SK-N-SH treated with all-trans-retinoic acid at 6 μM for 48 hours (cell line): ENCODE results near the gene CREB1.
"Not testable (repeated sequence)": the region's sequence is repeated elsewhere in the genome, so short reads cannot be mapped to it uniquely, and the experiment has no call there.

Experiments
- ATAC-seq: fragments of 200-7000 bp; cut with Tn5 transposase; 3 replicates; pipeline ENCODE4 v1.9.1; 2020; ENCODE audit warnings: mild to moderate bottlenecking, moderate library complexity
- ARNTL ChIP-seq: fragments of 450-650 bp; formaldehyde crosslinking; IDR thresholded peaks from 2 replicates; pipeline ENCODE4 v1.5.0; 2020; ENCODE audit warnings: low read depth, mild to moderate bottlenecking, moderate library complexity, borderline replicate concordance
- BACH2 ChIP-seq: fragments of 250-450 bp; sonication (Bioruptor Pico); IDR thresholded peaks from 2 replicates; pipeline ENCODE4 v1.9.0; 2021; ENCODE audit warnings: mild to moderate bottlenecking, borderline replicate concordance
- CSDC2 ChIP-seq: fragments of 250-450 bp; sonication (Bioruptor Pico); IDR thresholded peaks from 2 replicates; pipeline ENCODE4 v1.5.0; 2020; ENCODE audit warnings: mild to moderate bottlenecking, moderate library complexity
- GLIS3 ChIP-seq: fragments of 250-450 bp; sonication (Bioruptor Pico); IDR thresholded peaks from 2 replicates; pipeline ENCODE4 v1.5.0; 2020; ENCODE audit warnings: mild to moderate bottlenecking, moderate library complexity
- ISL1 ChIP-seq: fragments of 250-450 bp; sonication (Bioruptor Pico); IDR thresholded peaks from 2 replicates; pipeline ENCODE4 v2.1.2; 2022; ENCODE audit warnings: mild to moderate bottlenecking, moderate library complexity
- OSR1 ChIP-seq: fragments of 250-450 bp; sonication (Bioruptor Pico); IDR thresholded peaks from 2 replicates; pipeline ENCODE4 v1.8.0; 2022; ENCODE audit warnings: moderate library complexity, mild to moderate bottlenecking, inconsistent platforms
- PPARA ChIP-seq: fragments of 250-450 bp; sonication (Bioruptor Pico); IDR thresholded peaks from 2 replicates; pipeline ENCODE4 v1.5.0; 2020; ENCODE audit warnings: mild to moderate bottlenecking, borderline replicate concordance
- RARB ChIP-seq: fragments of 250-450 bp; sonication (Bioruptor Pico); IDR thresholded peaks from 2 replicates; pipeline ENCODE4 v1.8.0; 2021; ENCODE audit warnings: mild to moderate bottlenecking, moderate library complexity
- SNAI2 ChIP-seq: fragments of 250-450 bp; sonication (Bioruptor Pico); IDR thresholded peaks from 2 replicates; pipeline ENCODE4 v1.5.0; 2020; ENCODE audit warnings: mild to moderate bottlenecking, moderate library complexity
- TCF4 ChIP-seq: fragments of 250-450 bp; sonication (Bioruptor Pico); IDR thresholded peaks from 2 replicates; pipeline ENCODE4 v1.8.0; 2021; ENCODE audit warnings: mild to moderate bottlenecking, moderate library complexity, borderline replicate concordance
- TOX ChIP-seq: fragments of 250-450 bp; sonication (Bioruptor Pico); IDR thresholded peaks from 2 replicates; pipeline ENCODE4 v1.8.0; 2021; ENCODE audit warnings: mild to moderate bottlenecking, moderate library complexity, borderline replicate concordance
- ZC3H10 ChIP-seq: fragments of 250-450 bp; sonication (Bioruptor Pico); IDR thresholded peaks from 2 replicates; pipeline ENCODE4 v1.5.1; 2021; ENCODE audit warnings: mild to moderate bottlenecking, moderate library complexity
- ZFP3 ChIP-seq: fragments of 250-450 bp; sonication (Bioruptor Pico); IDR thresholded peaks from 2 replicates; pipeline ENCODE4 v1.5.0; 2020; ENCODE audit warnings: mild to moderate bottlenecking, moderate library complexity
- ZFP30 ChIP-seq: fragments of 450-650 bp; formaldehyde crosslinking; IDR thresholded peaks from 2 replicates; pipeline ENCODE4 v1.5.0; 2022; ENCODE audit warnings: mild to moderate bottlenecking, moderate library complexity
- ZNF565 ChIP-seq: fragments of 450-650 bp; formaldehyde crosslinking; conservative IDR thresholded peaks from 2 replicates; pipeline ENCODE4 v1.5.0; 2020; ENCODE audit warnings: low read depth, mild to moderate bottlenecking, moderate library complexity
- ZNF70 ChIP-seq: fragments of 450-650 bp; formaldehyde crosslinking; IDR thresholded peaks from 2 replicates; pipeline ENCODE4 v1.5.0; 2020; ENCODE audit warnings: mild to moderate bottlenecking, moderate library complexity
- ZNF8 ChIP-seq: fragments of 450-650 bp; formaldehyde crosslinking; IDR thresholded peaks from 2 replicates; pipeline ENCODE4 v1.5.0; 2020; ENCODE audit warnings: mild to moderate bottlenecking, moderate library complexity
- TF ChIP-seq, protein P1 (sequence below): fragments of 250-450 bp; sonication (Bioruptor Pico); IDR thresholded peaks from 2 replicates; pipeline ENCODE4 v1.8.0; 2021; ENCODE audit warnings: low read depth, mild to moderate bottlenecking, moderate library complexity, borderline replicate concordance
- TF ChIP-seq, protein P2 (sequence below): fragments of 250-450 bp; sonication (Bioruptor Pico); IDR thresholded peaks from 2 replicates; pipeline ENCODE4 v1.5.0; 2020; ENCODE audit warnings: mild to moderate bottlenecking, moderate library complexity
- TF ChIP-seq, protein P3 (sequence below): fragments of 250-450 bp; sonication (Bioruptor Pico); IDR thresholded peaks from 2 replicates; pipeline ENCODE4 v1.8.0; 2020; ENCODE audit warnings: mild to moderate bottlenecking, moderate library complexity, borderline replicate concordance
- TF ChIP-seq, protein P4 (sequence below): fragments of 250-450 bp; sonication (Bioruptor Pico); IDR thresholded peaks from 2 replicates; pipeline ENCODE4 v1.5.1; 2020; ENCODE audit warnings: low read depth, mild to moderate bottlenecking, moderate library complexity
- TF ChIP-seq, protein P5 (sequence below): fragments of 250-450 bp; sonication (Bioruptor Pico); IDR thresholded peaks from 2 replicates; pipeline ENCODE4 v1.5.1; 2021; ENCODE audit warnings: mild to moderate bottlenecking, moderate library complexity

The CREB1 gene

DNA sequence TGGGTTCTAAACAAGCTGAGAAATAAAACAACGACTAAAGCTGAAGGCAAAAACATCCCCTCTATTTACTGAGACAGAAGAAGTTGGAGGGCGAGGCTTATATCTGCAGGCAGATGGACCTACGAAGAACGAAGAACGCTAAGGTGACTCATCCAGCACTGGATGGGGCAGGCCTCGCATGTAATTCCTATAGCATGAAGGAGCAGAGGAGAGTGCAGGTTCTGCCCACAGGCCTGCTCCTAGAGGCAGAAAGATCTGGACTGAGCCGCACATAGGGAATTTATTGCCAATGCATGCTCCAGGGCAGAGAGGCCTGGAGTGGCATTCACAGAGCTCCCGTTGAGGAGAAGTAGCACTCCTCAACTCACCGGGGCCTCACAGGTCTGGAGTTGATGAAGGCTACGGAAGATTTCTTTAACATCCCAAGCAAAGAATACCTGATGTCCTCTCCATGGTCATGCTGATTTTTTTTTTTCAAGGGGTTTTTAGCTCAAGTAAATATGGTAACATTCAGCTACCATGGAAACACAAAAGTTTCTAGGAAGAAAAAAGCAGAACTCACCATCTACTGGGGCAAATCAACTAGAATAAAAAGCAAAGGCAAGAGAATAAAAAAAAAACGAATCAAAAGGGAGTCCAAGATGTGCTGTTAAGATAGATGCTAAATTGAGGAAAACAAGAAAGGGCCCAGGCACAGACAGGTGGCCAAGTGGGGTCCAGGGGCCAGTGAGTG lies 105.9 kb downstream of the CREB1 start:
- peak; percentile 68 for ATAC-seq

DNA sequence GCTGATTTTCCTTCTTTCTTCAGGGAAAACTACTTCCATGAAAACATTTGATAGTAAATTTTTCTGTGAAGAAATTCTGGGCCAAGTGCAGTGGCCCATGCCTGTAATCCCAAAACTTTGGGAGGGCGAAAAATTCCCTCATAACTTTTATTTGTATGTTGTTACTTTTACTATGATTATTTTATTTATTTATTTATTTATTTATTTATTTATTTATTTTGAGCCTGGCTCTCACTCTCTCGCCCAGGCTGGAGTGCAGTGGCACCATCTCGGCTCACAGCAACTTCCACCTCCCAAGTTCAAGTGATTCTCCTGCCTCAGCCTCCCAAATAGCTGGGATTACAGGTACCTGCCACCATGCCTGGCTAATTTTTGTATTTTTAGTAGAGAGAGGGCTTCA lies 109.5 kb downstream of the CREB1 start:
- not testable (repeated sequence) for ATAC-seq

More for the DNA sequence above, 105.9 kb downstream of the CREB1 start:
- TF ChIP-seq RARB (CRISPR knock-in tag) = no peak
- TF ChIP-seq, protein P1, sequence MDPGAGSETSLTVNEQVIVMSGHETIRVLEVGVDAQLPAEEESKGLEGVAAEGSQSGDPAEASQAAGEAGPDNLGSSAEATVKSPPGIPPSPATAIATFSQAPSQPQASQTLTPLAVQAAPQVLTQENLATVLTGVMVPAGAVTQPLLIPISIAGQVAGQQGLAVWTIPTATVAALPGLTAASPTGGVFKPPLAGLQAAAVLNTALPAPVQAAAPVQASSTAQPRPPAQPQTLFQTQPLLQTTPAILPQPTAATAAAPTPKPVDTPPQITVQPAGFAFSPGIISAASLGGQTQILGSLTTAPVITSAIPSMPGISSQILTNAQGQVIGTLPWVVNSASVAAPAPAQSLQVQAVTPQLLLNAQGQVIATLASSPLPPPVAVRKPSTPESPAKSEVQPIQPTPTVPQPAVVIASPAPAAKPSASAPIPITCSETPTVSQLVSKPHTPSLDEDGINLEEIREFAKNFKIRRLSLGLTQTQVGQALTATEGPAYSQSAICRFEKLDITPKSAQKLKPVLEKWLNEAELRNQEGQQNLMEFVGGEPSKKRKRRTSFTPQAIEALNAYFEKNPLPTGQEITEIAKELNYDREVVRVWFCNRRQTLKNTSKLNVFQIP (CRISPR knock-in tag) = no peak
- TF ChIP-seq, protein P2, sequence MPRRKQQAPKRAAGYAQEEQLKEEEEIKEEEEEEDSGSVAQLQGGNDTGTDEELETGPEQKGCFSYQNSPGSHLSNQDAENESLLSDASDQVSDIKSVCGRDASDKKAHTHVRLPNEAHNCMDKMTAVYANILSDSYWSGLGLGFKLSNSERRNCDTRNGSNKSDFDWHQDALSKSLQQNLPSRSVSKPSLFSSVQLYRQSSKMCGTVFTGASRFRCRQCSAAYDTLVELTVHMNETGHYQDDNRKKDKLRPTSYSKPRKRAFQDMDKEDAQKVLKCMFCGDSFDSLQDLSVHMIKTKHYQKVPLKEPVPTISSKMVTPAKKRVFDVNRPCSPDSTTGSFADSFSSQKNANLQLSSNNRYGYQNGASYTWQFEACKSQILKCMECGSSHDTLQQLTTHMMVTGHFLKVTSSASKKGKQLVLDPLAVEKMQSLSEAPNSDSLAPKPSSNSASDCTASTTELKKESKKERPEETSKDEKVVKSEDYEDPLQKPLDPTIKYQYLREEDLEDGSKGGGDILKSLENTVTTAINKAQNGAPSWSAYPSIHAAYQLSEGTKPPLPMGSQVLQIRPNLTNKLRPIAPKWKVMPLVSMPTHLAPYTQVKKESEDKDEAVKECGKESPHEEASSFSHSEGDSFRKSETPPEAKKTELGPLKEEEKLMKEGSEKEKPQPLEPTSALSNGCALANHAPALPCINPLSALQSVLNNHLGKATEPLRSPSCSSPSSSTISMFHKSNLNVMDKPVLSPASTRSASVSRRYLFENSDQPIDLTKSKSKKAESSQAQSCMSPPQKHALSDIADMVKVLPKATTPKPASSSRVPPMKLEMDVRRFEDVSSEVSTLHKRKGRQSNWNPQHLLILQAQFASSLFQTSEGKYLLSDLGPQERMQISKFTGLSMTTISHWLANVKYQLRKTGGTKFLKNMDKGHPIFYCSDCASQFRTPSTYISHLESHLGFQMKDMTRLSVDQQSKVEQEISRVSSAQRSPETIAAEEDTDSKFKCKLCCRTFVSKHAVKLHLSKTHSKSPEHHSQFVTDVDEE (CRISPR knock-in tag) = no peak
- no peak for TF ChIP-seq CSDC2
- TF ChIP-seq GLIS3 (CRISPR knock-in tag) = no peak
- no peak for TF ChIP-seq ARNTL
- TF ChIP-seq ISL1 (CRISPR knock-in tag) = no peak
- TF ChIP-seq TCF4 (CRISPR knock-in tag) = no peak
- TF ChIP-seq ZC3H10 (CRISPR knock-in tag) = no peak
- no peak for TF ChIP-seq ZNF70
- TF ChIP-seq, protein P3, sequence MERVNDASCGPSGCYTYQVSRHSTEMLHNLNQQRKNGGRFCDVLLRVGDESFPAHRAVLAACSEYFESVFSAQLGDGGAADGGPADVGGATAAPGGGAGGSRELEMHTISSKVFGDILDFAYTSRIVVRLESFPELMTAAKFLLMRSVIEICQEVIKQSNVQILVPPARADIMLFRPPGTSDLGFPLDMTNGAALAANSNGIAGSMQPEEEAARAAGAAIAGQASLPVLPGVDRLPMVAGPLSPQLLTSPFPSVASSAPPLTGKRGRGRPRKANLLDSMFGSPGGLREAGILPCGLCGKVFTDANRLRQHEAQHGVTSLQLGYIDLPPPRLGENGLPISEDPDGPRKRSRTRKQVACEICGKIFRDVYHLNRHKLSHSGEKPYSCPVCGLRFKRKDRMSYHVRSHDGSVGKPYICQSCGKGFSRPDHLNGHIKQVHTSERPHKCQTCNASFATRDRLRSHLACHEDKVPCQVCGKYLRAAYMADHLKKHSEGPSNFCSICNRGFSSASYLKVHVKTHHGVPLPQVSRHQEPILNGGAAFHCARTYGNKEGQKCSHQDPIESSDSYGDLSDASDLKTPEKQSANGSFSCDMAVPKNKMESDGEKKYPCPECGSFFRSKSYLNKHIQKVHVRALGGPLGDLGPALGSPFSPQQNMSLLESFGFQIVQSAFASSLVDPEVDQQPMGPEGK (CRISPR knock-in tag) = no peak
- TF ChIP-seq, protein P4, sequence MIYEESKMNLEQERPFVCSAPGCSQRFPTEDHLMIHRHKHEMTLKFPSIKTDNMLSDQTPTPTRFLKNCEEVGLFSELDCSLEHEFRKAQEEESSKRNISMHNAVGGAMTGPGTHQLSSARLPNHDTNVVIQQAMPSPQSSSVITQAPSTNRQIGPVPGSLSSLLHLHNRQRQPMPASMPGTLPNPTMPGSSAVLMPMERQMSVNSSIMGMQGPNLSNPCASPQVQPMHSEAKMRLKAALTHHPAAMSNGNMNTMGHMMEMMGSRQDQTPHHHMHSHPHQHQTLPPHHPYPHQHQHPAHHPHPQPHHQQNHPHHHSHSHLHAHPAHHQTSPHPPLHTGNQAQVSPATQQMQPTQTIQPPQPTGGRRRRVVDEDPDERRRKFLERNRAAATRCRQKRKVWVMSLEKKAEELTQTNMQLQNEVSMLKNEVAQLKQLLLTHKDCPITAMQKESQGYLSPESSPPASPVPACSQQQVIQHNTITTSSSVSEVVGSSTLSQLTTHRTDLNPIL = no peak
- no peak for TF ChIP-seq ZNF565 (CRISPR knock-in tag)
- no peak for TF ChIP-seq BACH2
- TF ChIP-seq PPARA (CRISPR knock-in tag) = no peak
- no peak for TF ChIP-seq ZFP30 (CRISPR knock-in tag)
- TF ChIP-seq SNAI2 = no peak
- TF ChIP-seq OSR1 = no peak
- no peak for TF ChIP-seq ZNF8

DNA sequence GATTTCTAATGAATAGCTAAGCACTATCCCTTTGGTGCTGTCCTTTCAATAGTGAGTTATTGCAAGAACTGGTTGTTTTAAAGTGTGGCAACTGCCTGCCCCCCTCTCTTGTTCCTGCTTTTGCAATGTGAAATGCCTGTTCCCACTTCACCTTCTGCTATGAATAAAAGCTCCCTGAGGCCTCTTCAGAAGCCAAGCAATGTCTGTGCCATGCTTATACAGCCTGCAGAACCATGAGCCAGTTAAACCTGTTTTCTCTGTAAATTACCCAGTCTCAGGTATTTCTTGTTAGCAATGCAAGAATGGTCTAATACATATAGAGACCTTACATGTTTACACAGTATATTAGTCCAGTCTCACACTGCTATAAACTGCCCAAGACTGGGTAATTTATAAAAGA lies 110.4 kb downstream of the CREB1 start:
- no peak for ATAC-seq
- no peak for TF ChIP-seq GLIS3 (CRISPR knock-in tag)

DNA sequence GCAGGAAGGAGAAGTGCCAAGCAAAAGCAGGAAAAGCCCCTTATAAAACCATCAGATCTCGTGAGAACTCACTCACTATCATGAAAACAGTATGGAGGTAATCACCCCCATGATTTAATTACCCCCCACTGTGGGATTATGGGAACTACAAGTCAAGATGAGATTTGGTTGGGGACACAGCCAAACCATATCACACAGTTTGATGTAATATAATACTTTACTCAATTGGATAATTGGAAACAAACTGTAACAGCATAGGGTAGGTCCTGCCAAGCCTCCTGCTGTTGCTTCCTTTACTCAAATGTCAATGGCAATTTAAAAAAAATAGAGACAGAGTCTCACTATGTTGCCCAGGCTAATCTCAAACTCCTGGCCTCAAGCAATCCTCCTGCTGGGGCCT lies 110.9 kb downstream of the CREB1 start:
- no peak for ATAC-seq
- TF ChIP-seq ZFP3 (CRISPR knock-in tag) (no peak), ZNF565 (CRISPR knock-in tag) (no peak), BACH2 (no peak), TOX (CRISPR knock-in tag) (no peak)
- TF ChIP-seq, protein P1 (CRISPR knock-in tag) = no peak
- TF ChIP-seq, protein P2 (CRISPR knock-in tag) = no peak
- TF ChIP-seq, protein P4 = no peak
- TF ChIP-seq, protein P5, sequence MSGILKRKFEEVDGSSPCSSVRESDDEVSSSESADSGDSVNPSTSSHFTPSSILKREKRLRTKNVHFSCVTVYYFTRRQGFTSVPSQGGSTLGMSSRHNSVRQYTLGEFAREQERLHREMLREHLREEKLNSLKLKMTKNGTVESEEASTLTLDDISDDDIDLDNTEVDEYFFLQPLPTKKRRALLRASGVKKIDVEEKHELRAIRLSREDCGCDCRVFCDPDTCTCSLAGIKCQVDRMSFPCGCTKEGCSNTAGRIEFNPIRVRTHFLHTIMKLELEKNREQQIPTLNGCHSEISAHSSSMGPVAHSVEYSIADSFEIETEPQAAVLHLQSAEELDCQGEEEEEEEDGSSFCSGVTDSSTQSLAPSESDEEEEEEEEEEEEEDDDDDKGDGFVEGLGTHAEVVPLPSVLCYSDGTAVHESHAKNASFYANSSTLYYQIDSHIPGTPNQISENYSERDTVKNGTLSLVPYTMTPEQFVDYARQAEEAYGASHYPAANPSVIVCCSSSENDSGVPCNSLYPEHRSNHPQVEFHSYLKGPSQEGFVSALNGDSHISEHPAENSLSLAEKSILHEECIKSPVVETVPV (CRISPR knock-in tag) = no peak
